Psoas muscle (tissue), 8 donors: Measurements from ENCODE around the gene MBD1. TPM values are rescaled to one million over a fixed set of nuclear protein-coding genes. Genes with fewer than 3 reads are reported as not detected.
"Not testable (repeated sequence)": the region's sequence is repeated elsewhere in the genome, so short reads cannot be mapped to it uniquely, and the experiment has no call there.

Experiments used
- ATAC-seq, 4 donors: fragments of 200-7000 bp; cut with Tn5 transposase; one replicate each; pipeline ENCODE4 v1.9.1; 2020; ENCODE audit warnings: moderate library complexity in 3 of 4, mild to moderate bottlenecking in 2 of 4
- DNase-seq, 2 donors: peaks; one replicate each; pipeline ENCODE4 v3.0.0-alpha.2; 2020
- H3K27ac ChIP-seq: fragments of 200-600 bp; one replicate; pipeline ENCODE4 v1.8.0; 2022
- H3K27me3 ChIP-seq, 3 donors: fragments of 200-600 bp in 1 of 3; one replicate each; pipeline versions ENCODE4 v1.6.1 to v1.8.0; 2013 to 2022; ENCODE audit warnings: low read length in 2 of 3, mild to moderate bottlenecking in 2 of 3, moderate library complexity in 1 of 3; ENCODE audit not compliant: insufficient read depth in 3 of 3
- H3K36me3 ChIP-seq, 2 donors: fragments of 200-600 bp in 1 of 2; one replicate each; pipeline versions ENCODE4 v1.6.1 to v1.8.0; 2013 to 2022; ENCODE audit warnings: low read depth in 1 of 2, mild to moderate bottlenecking in 1 of 2, moderate library complexity in 1 of 2; ENCODE audit not compliant: insufficient read depth in 1 of 2
- H3K4me1 ChIP-seq: fragments of 200-600 bp; one replicate; pipeline ENCODE4 v1.8.0; 2022
- H3K4me3 ChIP-seq: fragments of 200-600 bp; one replicate; pipeline ENCODE4 v1.8.0; 2022; ENCODE audit warnings: mild to moderate bottlenecking
- H3K9me3 ChIP-seq: fragments of 200-600 bp; one replicate; pipeline ENCODE4 v1.8.0; 2022
- CTCF ChIP-seq: fragments of 200-600 bp; IDR thresholded peaks from one replicate; pipeline ENCODE4 v1.8.0; 2022; ENCODE audit warnings: antibody characterized with exemption
- WGBS, 3 donors: extraction: QIAGEN DNeasy Blood & Tissue Kit; methylation state at CpG; one replicate each; pipeline versions ENCODE4 v1.1.6 to v1.1.7; 2013; 5-methylcytosine and 5-hydroxymethylcytosine counted together
- intact Hi-C, 2 donors: fragments of 100-400 bp; cut with DNase I; formaldehyde crosslinking; loops; one replicate each; pipeline versions ENCODE4 v1.11.0 to v1.14.2; 2022
- polyA plus RNA-seq, 3 donors: library from polyadenylated mRNA; stranded (reverse); fragments of 200-250 nt; gene quantifications; one replicate each; pipeline ENCODE4 v1.2.3, GENCODE V29; 2013
- total RNA-seq, 4 donors: library from RNA; stranded (reverse); fragmentation: NEBNext Ultra II Directional in 2 of 4; extraction: Animal tissue kit (Norgen Biotek cat#: 25700) in 2 of 4; gene quantifications; one replicate each; pipeline versions ENCODE4 v1.2.1 to v1.2.4, GENCODE V29; 2021 to 2023
- donor health status: healthy with polysubstance abuse.
- donor health status: DM: no; HTN: no; CAD: no; lungs with moderate emphysema.
- donor health status: Bipolar disorder and iron deficiency.
- donor health status: healthy.
- donor health status: DM: yes; HTN: yes; CAD: no.
- donor health status: DM: no; HTN: no; CAD: no.
- donor health status: DM: no; HTN: no; CAD: no.
- donor health status: DM: yes; HTN: yes; CAD: no.

The MBD1 gene
- total and polyA plus RNA-seq, 7 donors, result 33.5 to 97.6 (median 52.6) TPM

GRCh38 chr18:50262977-50263376, 18.3 kb downstream of the MBD1 start:
- intact Hi-C loops, result no loop called here
- no peaks in the 10 kb centered on the region for H3K27me3 ChIP-seq
- no peaks in the 10 kb centered on the region for H3K36me3 ChIP-seq
- DNase-seq (no peak), ATAC-seq (no peak)
- H3K4me1 ChIP-seq, result peaks cover 4% of the 10 kb centered on the region
- H3K9me3 ChIP-seq, result peaks cover 3% of the 10 kb centered on the region
- TF ChIP-seq CTCF, result no peak
- H3K4me3 ChIP-seq, result no peak overlapping the region
- H3K27ac ChIP-seq, result no peak overlapping the region

- DNase-seq (no peak), ATAC-seq (no peak)
- H3K4me3 ChIP-seq, result no peak overlapping the region
- no peak overlapping the region for H3K27ac ChIP-seq
- no peaks in the 10 kb centered on the region for H3K4me1 ChIP-seq
- TF ChIP-seq CTCF, result no peak
- H3K27me3 ChIP-seq, result no peaks in the 10 kb centered on the region
- 82 to 88% (median 83%) methylated on average over 3 of the region's 3 CpGs for WGBS, 3 donors
- H3K36me3 ChIP-seq, result peaks cover 0 to 14% of the 10 kb centered on the region in 2 donors
- no peaks in the 10 kb centered on the region for H3K9me3 ChIP-seq
- intact Hi-C loops, result no loop called here
Measured at GRCh38 chr18:50250935-50251334, 30.4 kb downstream of the MBD1 start.

GRCh38 chr18:50249576-50249975, 31.7 kb downstream of the MBD1 start:
- Histone ChIP-seq H3K27me3 (no peaks in the 10 kb centered on the region), H3K27ac (no peak overlapping the region), H3K4me3 (no peak overlapping the region), H3K9me3 (no peaks in the 10 kb centered on the region), H3K36me3 (peaks cover 0 to 14% of the 10 kb centered on the region in 2 donors), H3K4me1 (no peaks in the 10 kb centered on the region)
- DNase-seq (no peak), ATAC-seq (no peak)
- intact Hi-C loops, result no loop called here
- no peak for TF ChIP-seq CTCF

- DNase-seq, result no peak
- Histone ChIP-seq H3K4me3 (no peak overlapping the region), H3K4me1 (no peaks in the 10 kb centered on the region), H3K27me3 (no peaks in the 10 kb centered on the region), H3K36me3 (peaks cover 0 to 14% of the 10 kb centered on the region in 2 donors), H3K27ac (no peak overlapping the region), H3K9me3 (no peaks in the 10 kb centered on the region)
- ATAC-seq, result no peak
- intact Hi-C loops, result no loop called here
- TF ChIP-seq CTCF, result no peak
Measured at GRCh38 chr18:50247561-50247960, 33.8 kb downstream of the MBD1 start.

GRCh38 chr18:50241768-50242167, 39.6 kb downstream of the MBD1 start:
- DNase-seq, result not testable (repeated sequence)
- WGBS, 3 donors, result 74 to 90% (median 89%) methylated on average over 8 of the region's 8 CpGs

More at GRCh38 chr18:50241768-50242167, 39.6 kb downstream of the MBD1 start:
- H3K27ac ChIP-seq, H3K4me3 ChIP-seq, intact Hi-C loops, H3K4me1 ChIP-seq, H3K9me3 ChIP-seq, H3K27me3 ChIP-seq, ATAC-seq, H3K36me3 ChIP-seq: not testable (repeated sequence)
